Activated CD8-positive, alpha-beta T cell treated with anti-CD3 and anti-CD28 coated beads, Interleukin-2, amount 10 ng/mL, durations not matched to agents 7 days and 5 days (primary cell): ENCODE data around the gene AUP1. TPM values are rescaled to one million over a fixed set of nuclear protein-coding genes. Genes with fewer than 3 reads are reported as not detected.

Source experiments
- ATAC-seq: fragments of 150-1000 bp; cut with Tn5 transposase; one replicate; pipeline ENCODE4 v1.10.0; 2021; ENCODE audit warnings: moderate library complexity
- CTCF ChIA-PET: fragments of 350-600 bp; sonication (Branson Sonifier 250); formaldehyde crosslinking; loops from one replicate; lab custom pipeline; 2021; ENCODE audit warnings: antibody characterized with exemption; lab: Charles Lee
- POLR2A ChIA-PET: fragments of 350-600 bp; sonication (Branson Sonifier 250); formaldehyde crosslinking; loops from one replicate; lab custom pipeline; 2021; ENCODE audit warnings: antibody characterized with exemption; lab: Charles Lee
- DNase-seq: peaks from one replicate; pipeline ENCODE4 v3.0.0-alpha.2; 2020
- H3K27ac Mint-ChIP-seq: one replicate; pipeline ENCODE4 v1.8.0; 2021; ENCODE audit warnings: mild to moderate bottlenecking, mixed read lengths
- H3K27me3 Mint-ChIP-seq: one replicate; pipeline ENCODE4 v1.8.0; 2021; ENCODE audit warnings: low read depth, mixed read lengths
- H3K36me3 Mint-ChIP-seq: one replicate; pipeline ENCODE4 v1.8.0; 2021; ENCODE audit warnings: low read depth, mixed read lengths
- H3K4me1 Mint-ChIP-seq: one replicate; pipeline ENCODE4 v1.8.0; 2021; ENCODE audit warnings: low read depth, mixed read lengths
- H3K4me3 Mint-ChIP-seq: one replicate; pipeline ENCODE4 v1.8.0; 2021; ENCODE audit warnings: mild to moderate bottlenecking, mixed read lengths
- H3K9me3 Mint-ChIP-seq: one replicate; pipeline ENCODE4 v1.8.0; 2022; ENCODE audit warnings: mixed read lengths; ENCODE audit not compliant: insufficient read depth
- total RNA-seq, 2 experiments: library from RNA; stranded (reverse); gene quantifications; one replicate each; pipeline ENCODE4 v1.2.3, GENCODE V29; 2021

Gene AUP1
- total RNA-seq, 2 experiments from 2014 or later, result 119 to 123 TPM

- CTCF ChIA-PET, result interaction anchor here (0.7 to 7.0 kb wide), 26 partner anchors 10 to 111 kb away, joined by 3 to 101 read pairs (median 7); partner anchors contain the start of genes AUP1, DQX1, HTRA2 and INO80B
- H3K9me3 Mint-ChIP-seq, result no peaks in the 10 kb centered on the region
- POLR2A ChIA-PET, result interaction anchor here (0.6 to 4.1 kb wide), 17 partner anchors 8 to 355 kb away, joined by 3 to 39 read pairs (median 5); partner anchors contain the start of genes AUP1, DQX1, HTRA2 and INO80B
- no peaks in the 10 kb centered on the region for H3K27me3 Mint-ChIP-seq
- peak overlapping the region; percentile 100 for H3K4me3 Mint-ChIP-seq
- H3K4me1 Mint-ChIP-seq, result peaks cover 45% of the 10 kb centered on the region
- peak overlapping the region; percentile 100 for H3K27ac Mint-ChIP-seq
- peak; percentile 71 for DNase-seq
- H3K36me3 Mint-ChIP-seq, result peaks cover 48% of the 10 kb centered on the region
- ATAC-seq, result peak; percentile 56
Measured at GRCh38 chr2:74481961-74482800, 47.3 kb downstream of the AUP1 start.

DNA sequence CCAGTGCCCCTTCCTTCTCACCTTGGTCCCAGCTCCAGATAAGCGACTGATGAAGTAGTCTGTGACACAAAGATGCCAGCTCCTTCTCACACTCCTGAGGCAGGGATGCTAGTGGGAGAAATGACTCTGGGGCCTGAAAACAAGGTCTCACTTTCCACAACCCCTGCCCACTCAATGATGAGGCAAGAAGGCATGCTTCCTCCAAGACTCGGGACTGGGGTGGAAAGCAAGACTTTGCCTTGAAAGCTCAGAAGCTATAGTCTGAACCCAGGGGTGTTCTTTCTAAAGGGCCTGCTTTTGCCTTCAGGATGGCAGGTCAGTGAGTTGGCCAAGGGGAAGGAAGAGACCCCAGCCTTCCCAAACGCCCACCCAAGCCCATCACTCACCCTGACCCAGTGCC, 48.1 kb downstream of the AUP1 start:
- Mint-ChIP-seq H3K4me3 (peak overlapping the region; percentile 100), H3K36me3 (peaks cover 48% of the 10 kb centered on the region), H3K9me3 (no peaks in the 10 kb centered on the region), H3K4me1 (peaks cover 42% of the 10 kb centered on the region), H3K27me3 (no peaks in the 10 kb centered on the region), H3K27ac (peak overlapping the region; percentile 43)
- ChIA-PET CTCF (interaction anchor here (0.7 to 7.0 kb wide), 12 partner anchors 9 to 112 kb away, joined by 3 to 101 read pairs (median 4); partner anchors contain the start of genes AUP1, HTRA2, INO80B and MOGS), POLR2A (interaction anchor here (0.6 to 4.1 kb wide), 11 partner anchors 9 to 356 kb away, joined by 3 to 39 read pairs (median 4); partner anchors contain the start of genes AUP1, DQX1, HTRA2 and INO80B)
- ATAC-seq (no peak), DNase-seq (no peak)

Other genes starting within 250 kb of the AUP1 start
- 1 to 10 TPM; 1.6 to 2.8 TPM for gene SLC4A5, start 186.3 kb downstream of the AUP1 start, total RNA-seq
- gene DCTN1, start 149.4 kb downstream of the AUP1 start, total RNA-seq, result 100 to 1,000 TPM; 112 to 115 TPM
- gene C2orf81, start 108.1 kb downstream of the AUP1 start, total RNA-seq, result 1 to 10 TPM; 1.5 TPM
- gene WDR54, start 108.0 kb downstream of the AUP1 start, total RNA-seq, result 10 to 100 TPM; 93.7 to 96.9 TPM
- gene RTKN, start 87.8 kb downstream of the AUP1 start, total RNA-seq, result under 1 TPM; 0.37 to 0.57 TPM
- 10 to 100 TPM; 25.7 to 29.1 TPM for gene INO80B, start 74.6 kb downstream of the AUP1 start, total RNA-seq
- 10 to 100 TPM; 34.0 to 34.3 TPM for gene WBP1, start 71.3 kb downstream of the AUP1 start, total RNA-seq
- 10 to 100 TPM; 52.4 to 56.3 TPM for gene MOGS, start 64.3 kb downstream of the AUP1 start, total RNA-seq
- 10 to 100 TPM; 95.7 to 96.2 TPM for gene MRPL53, start 57.0 kb downstream of the AUP1 start, total RNA-seq
- 10 to 100 TPM; 22.5 to 26.7 TPM for gene CCDC142, start 46.7 kb downstream of the AUP1 start, total RNA-seq
- 10 to 100 TPM; 38.3 to 40.0 TPM for gene TTC31, start 46.6 kb downstream of the AUP1 start, total RNA-seq
- under 1 TPM; 0.32 to 0.68 TPM for gene LBX2, start 30.1 kb downstream of the AUP1 start, total RNA-seq
- gene PCGF1, start 22.0 kb downstream of the AUP1 start, total RNA-seq, result 10 to 100 TPM; 20.3 to 28.5 TPM
- under 1 TPM; 0.34 to 0.44 TPM for gene TLX2, start 15.3 kb downstream of the AUP1 start, total RNA-seq
- gene DQX1, start 3.5 kb downstream of the AUP1 start, total RNA-seq, result under 1 TPM; 0.18 TPM
- 10 to 100 TPM; 48.0 to 49.4 TPM for gene HTRA2, start 227 bp upstream of the AUP1 start, total RNA-seq
- under 1 TPM; 0.21 to 0.23 TPM for gene LOXL3, start 24.2 kb upstream of the AUP1 start, total RNA-seq
- 10 to 100 TPM; 32.4 to 35.9 TPM for gene DOK1, start 25.0 kb upstream of the AUP1 start, total RNA-seq
- gene M1AP, start 118.6 kb upstream of the AUP1 start, total RNA-seq, result not detected
- gene SEMA4F, start 124.5 kb upstream of the AUP1 start, total RNA-seq, result 1 to 10 TPM; 5.8 to 6.4 TPM